Erythroblast (primary cell): ENCODE measurements around the gene TPK1.

Experiments used
- GATA1 ChIP-seq: IDR thresholded peaks from 2 replicates; pipeline ENCODE4 v1.6.1; 2011; ENCODE audit warnings: low read depth, mild to moderate bottlenecking, control low read depth, low read length, moderate library complexity
- POLR2A ChIP-seq: IDR thresholded peaks from 2 replicates; pipeline ENCODE4 v1.6.1; 2011; ENCODE audit warnings: mild to moderate bottlenecking, low read length

GRCh38 chr7:144487901-144488300 is 348.0 kb downstream of the TPK1 start:
- TF ChIP-seq POLR2A = no peak
- TF ChIP-seq GATA1 = no peak
